GM21360 (cell line): Measurements from ENCODE around the gene RPL39.
"Not testable (repeated sequence)": the region's sequence is repeated elsewhere in the genome, so short reads cannot be mapped to it uniquely, and the experiment has no call there.

ENCODE experiments used
- ATAC-seq: cut with Tn5 transposase; IDR thresholded peaks from one replicate; pipeline ENCODE4 v1.9.1; 2021; ENCODE audit warnings: mild to moderate bottlenecking, moderate library complexity; ENCODE audit not compliant: unreplicated experiment

Gene RPL39

DNA sequence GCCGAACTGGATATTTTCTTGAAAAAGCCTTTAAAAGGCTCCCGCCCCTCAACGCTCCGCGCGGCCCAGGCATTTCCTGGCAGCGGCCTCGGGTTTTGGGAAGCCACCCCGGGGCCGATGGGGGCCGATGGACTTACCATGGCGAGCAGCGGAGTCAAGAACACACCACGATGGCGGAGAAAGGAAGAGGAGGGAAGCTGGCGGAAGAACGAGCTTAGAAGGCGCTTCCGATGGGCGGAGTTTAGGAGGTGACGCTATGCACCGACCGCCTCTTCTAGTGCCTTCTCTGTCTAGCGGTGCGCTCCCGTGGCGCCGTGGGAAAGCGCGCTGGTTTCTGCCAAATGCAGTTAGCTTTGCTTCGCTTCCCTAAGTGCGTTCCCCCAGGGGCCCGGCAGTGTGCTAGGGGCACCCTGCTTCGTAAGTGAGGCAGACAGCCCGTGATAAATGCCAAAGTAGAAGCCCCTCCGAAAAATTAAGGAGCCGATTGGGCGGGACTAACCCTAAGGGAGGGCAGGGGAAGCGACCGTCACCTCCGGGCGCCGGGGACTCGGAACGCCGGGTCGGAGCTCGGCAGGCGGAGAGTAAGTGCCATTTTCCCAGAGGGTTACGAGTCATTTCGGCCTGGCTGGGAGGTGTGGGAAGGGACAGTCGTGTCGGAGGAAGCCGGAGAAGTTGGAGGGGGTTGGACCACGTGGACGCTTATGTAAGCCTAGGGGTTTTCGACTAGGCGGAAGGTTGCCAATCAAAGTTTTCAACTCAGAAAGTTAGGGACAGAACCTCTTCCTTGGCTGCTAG is at the start of gene RPL39:
RPL39 (minus strand) TSS at position 194 of the 795 bp plus-strand sequence; CDS start at position 140, 54 bp downstream.
- ATAC-seq, result peak; percentile 77

DNA sequence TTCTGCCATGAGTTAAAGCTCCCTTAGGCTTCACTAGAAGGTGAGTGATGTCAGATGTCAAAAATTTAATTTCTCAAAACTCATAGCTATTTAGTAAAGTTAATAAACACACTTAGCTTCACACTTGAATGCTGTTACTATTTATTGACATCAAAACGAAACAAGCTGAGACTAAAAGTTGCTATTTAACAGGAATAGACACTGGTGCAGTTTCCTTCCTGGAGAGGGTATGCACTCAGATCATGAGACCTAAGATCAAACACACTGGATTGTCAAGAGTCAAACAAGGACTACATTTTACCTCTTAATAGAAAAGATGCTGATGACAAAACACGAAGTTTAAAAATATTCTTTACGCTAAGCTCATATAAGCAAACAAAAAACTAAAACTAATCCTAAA is 42.5 kb upstream of the RPL39 start:
- no peak for ATAC-seq

DNA sequence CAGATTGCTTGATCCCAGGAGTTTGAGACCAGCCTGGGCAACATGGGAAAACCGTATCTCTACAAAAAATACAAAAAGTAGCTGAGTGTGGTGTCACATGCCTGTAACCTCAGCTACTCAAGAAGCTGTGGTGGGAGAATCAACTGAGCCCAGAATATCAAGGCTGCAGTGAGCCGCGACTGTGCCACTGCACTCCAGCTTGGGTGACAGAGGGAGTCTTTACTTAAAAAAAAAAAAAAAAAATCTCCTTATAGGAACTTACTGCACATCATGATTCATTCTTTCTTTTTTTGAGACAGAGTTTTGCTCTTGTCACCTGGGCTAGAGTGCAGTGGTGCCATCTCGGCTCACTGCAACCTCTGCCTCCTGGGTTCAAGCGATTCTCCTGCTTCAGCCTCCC is 37.0 kb upstream of the RPL39 start:
- ATAC-seq, result no peak

DNA sequence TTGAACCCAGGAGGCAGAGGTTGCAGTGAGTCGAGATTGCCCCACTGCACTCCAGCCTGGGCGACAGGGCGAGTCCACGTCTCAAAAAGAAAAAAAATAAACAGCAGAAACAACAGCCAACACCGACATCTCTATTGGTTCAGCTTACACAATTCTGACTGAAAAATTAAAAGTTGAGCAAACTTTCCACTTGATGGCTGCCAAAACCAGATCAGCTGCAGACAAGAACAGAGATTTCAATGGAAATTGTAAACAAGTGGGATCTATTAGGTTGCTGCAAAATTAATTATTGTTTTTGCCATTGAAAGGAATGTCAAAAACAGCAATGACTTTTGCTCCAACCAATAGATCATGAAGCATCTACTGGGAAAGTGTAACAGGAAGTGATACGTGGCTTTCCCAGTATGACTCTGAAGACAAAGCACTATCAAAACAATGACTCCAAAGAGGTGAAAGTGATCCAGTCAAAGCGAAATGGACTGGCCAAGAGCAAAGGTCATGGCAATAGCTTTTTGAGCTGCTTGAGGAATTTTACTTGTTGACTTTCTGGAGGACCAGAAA is 35.0 kb upstream of the RPL39 start:
- no peak for ATAC-seq

DNA sequence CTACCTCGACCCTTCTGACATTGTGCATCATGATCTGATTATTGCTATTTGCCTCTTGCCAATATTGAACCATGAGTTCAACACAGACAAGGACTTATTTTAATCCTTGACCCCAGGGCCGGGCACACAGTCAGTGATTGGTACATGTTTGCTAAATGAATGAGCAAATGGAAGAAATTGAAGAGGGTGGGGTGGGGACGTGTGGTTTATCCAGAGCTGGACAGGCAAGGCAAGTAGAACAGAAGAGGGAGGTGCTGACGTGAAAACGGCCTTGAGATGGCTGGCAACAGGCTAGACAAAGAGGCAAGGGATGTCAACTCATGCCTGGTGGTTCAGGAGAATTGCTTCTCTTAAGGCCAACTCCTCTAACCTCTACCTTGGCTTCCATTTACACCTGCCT is 32.8 kb upstream of the RPL39 start:
- not testable (repeated sequence) for ATAC-seq

DNA sequence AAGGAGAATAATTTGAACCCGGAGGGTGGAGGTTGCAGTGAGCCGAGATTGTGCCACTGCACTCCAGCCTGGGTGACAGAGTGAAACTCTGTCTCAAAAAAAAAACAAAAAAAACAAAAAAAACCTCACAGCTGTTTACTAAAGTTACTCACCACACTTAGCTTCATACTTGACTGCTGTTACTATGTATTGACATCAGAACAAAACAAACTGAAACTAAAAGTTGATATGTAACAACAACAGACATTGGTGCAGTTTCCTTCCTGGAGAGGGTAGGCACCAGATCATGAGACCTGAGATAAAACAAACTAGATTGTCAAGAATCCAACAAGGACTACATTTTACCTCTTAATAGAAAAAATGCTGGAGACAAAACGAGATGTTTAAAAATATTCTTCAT is 30.3 kb upstream of the RPL39 start:
- peak; percentile 94 for ATAC-seq

DNA sequence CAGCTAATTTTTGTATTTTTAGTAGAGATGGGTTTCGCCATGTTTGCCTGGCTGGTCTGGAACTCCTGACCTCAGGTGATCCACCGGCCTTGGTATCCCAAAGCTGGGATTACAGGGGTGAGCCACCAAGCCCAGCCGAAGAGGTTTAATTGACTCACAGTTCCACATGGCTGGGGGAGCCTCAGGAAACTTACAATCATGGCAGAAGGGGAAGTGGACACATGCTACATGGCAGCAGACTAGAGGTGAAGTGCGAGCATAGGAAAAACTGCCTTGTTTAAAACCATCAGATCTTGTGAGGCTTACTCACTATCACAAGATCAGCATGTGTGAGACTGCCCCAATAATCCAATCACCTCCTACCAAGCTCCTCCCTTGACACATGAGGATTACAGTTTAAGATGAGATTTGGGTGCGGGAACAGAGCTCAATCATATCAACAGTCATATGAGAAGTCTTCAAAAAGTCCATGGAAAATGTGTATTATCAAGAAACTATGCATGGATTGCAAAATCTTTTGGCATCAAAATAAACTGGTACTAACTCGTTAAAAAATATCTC is 25.8 kb upstream of the RPL39 start:
- ATAC-seq, result no peak

DNA sequence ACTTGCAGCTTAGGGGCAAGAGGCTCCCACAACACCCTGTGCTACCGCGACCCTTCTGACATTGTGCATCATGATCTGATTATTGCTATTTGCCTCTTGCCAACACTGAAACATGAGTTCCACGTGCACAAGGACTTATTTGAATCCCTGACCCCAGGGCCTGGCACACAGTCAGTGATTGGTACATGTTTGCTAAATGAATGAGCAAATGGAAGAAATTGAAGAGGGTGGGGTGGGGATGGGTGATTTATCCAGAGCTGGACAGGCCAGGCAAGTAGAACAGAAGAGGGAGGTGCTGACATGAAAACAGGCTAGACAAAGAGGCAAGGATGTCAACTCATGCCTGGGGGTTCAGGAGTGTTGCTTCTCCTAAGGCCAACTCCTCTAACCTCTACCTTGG is 24.9 kb upstream of the RPL39 start:
- no peak for ATAC-seq

DNA sequence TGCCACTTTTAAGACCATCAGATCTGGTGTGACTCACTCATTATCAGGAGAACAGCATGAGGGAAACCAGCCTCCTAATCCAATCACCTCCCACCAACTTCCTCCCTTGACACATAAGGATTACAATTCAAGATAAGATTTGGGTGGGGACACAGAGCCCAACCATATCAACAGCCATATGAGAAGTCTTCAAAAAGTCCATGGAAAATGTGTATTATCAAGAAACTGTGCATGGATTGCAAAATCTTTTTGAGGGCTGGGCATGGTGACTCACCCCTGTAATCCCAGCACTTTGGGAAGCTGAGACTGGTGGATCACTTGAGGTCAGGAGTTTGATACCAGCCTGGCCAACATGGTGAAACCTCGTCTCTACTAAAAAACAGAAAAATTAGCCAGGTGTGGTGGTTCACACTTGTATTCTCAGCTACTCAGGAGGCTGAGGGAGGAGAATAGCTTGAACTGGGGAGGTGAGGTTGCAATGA is 17.8 kb upstream of the RPL39 start:
- no peak for ATAC-seq

DNA sequence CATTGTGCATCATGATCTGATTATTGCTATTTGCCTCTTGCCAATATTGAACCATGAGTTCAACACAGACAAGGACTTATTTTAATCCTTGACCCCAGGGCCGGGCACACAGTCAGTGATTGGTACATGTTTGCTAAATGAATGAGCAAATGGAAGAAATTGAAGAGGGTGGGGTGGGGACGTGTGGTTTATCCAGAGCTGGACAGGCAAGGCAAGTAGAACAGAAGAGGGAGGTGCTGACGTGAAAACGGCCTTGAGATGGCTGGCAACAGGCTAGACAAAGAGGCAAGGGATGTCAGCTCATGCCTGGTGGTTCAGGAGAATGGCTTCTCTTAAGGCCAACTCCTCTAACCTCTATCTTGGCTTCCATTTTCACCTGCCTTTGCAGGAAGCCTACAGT is 17.0 kb upstream of the RPL39 start:
- not testable (repeated sequence) for ATAC-seq

DNA sequence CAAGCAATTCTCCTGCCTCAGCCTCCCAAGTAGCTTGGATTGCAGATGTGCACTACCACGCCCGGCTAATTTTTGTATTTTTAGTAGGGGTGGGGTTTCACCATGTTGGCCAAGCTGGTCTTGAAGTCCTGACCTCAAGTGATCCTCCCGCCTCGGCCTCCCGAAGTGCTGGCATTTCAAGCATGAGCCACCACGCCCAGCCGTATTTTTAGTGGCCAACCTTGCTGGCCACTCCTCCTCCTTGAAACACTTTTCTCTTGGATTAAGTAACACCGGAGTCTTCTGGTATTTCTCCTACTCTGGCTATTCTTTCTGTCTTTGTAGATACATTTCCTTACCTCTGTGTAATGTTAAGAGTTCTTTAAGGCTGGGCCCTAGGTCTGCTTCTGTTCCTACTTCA is 11.1 kb upstream of the RPL39 start:
- no peak for ATAC-seq

DNA sequence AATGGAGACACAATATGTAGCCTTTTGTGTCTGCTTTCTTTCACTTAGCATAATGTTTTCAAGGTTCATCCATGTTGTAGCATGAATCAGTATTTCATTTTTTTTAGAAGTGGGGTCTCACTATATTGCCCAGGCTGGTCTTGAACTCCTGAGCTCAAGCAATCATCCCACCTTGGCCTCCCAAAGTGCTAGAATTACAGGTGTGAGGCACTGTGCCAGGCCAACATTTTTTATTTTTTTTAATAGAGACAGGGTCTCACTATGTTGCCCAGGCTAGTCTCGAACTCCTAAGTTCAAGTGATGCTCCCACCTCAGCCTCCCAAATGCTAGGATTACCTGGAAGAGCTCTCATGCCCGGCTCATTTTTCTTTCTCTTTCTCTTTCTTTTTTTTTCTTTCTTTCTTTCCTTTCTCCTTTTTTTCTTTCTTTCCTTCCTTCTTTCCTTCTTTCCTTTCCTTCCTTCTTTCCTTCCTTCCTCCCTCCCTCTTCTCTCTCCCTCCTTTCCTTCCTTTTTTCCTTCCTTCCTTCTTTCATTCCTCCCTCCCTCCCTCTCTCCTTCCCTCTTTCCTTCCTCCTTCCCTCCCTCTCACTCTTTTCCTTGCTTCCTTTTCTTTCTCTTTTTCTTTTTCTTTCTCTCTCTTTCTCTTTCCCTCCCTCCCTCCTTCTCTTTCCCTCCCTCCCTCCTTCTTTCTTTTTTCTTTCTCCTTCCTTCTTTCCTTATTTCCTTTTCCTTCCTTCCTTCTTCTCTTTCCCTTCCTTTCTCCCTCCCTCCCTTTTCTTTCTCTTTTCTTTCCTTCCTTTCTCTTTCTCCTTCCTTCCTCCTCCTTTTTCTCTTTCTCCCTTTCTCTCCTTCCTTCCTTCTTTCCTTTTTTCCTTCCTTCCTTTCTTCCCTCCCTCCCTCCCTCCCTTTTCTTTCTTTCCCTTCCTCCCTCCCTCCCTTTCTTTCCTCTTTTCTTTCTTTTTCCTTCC is 10.1 kb upstream of the RPL39 start:
- no peak for ATAC-seq

DNA sequence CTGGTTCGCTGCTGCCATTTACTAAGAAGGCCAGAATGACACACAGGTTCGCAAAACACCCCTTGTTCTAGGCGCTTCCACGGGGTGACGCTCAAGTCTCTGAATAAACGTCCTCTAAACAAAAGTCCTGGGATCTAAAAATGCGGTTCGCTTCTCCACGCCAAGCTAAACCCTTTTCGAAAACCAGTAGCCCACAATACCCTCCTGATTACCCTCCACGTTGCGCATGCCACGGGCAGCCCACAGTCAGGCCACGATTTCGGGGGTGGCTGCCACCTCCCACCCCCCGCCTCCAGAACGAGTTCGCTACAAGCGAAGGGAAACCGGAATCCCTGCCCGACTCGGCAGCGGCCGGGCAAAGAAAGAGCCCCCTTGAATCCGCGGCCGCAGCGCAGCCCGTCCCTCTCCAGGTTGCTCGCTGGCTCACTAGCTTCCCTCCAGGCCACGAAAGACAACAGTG is 423 bp downstream of the RPL39 start:
- peak; percentile 8 for ATAC-seq

DNA sequence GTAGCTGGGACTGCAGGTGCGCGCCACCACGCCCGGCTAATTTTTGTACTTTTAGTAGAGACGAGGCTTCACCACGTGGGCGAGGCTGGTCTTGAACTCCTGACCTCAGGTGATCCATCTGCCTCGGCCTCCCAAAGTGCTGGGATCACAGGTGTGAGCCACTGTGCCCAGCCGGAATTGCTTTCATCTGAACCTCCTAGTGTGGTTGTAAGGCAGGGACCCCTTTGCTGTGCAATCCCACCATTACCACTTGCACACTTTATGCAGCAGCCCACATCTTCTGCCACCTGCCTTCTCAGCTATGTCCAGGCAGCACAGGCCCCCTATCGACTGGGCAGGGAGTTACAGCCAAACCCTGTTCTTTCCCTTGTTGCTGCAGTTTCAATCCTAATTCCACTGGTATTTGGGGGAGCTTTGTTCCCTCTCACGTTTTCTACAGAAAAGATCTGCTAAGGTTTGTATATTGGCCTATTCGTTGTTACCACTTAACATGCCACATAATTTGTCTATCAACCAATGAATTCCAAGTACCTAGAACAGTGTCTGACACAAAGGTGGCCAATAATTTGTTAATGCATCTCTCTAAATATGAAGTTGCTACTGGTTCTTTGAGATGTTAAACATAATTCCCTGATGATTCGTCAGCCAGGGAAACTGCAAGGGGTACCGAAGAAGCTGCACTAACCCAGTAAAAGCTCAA is 6.5 kb downstream of the RPL39 start:
- peak; percentile 71 for ATAC-seq

DNA sequence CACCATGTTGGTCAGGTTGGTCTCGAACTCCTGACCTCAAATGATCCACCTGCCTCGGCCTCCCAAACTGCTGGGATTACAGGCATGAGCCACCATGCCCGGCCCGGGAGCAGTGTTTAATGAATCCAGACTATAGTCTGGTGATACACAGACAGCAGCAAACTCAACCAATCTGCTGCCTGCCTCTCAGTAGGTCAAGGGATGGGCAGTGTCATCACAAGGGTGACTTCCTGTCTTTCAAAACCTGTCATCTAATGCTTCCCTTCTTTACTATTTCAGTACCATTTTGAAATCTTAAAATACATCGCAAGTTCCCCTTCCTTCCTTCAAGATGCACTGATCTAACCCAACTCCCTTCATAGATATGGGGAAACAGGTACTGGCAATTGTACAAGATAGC is 8.4 kb downstream of the RPL39 start:
- ATAC-seq, result no peak

DNA sequence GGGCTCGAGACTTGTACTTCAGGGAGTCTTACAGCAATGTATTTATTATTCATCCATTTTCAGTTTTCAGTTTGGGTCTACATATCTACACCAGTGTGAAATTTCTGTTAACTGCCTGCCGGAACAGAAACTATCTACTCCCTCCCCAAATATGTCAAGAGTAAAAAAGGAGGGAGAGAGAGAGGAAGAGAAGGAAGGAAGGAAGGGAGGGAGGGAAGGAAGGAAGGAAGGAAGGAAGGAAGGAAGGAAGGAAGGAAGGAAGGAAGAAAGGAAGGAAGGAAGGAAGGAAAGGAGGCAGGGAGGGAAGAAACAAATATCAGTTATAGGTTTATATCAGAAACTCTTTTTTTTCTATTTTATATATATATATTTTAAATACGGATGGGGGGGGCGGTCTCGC is 12.6 kb downstream of the RPL39 start:
- ATAC-seq, result no peak

DNA sequence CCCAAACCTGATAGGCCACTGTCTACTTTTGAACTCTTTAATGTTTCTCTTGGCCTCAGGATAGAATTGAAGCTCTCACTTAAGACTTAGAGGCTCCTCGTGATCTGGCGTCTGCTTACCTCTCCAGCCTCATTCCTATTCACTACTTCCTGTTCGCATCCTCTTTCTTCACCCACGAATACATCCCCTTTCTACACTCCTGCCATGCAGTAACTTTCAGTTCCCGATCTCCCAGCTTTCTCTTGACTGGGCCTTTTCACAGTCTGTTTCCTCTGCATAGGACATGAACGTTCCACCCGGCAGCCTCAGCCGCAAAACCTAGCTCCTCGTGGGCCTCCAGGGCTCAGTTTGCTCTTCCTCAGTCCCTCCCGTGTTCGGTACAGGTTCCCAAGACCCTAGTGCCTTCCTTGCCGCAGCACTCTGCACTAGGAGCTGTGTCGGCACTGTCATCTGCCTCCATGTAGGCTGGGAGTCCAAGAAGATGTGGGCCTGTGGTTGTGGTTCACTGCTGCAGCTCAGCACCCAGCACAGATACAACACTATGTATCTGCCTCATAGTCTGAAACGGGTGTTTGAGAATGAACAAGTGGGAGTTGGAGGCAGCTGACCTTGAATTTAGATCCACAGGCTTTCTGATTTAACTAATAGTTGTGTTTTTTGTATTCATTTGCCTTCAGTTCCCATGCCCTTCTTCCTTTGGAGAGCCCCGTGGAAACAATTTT is 15.8 kb downstream of the RPL39 start:
- no peak for ATAC-seq

DNA sequence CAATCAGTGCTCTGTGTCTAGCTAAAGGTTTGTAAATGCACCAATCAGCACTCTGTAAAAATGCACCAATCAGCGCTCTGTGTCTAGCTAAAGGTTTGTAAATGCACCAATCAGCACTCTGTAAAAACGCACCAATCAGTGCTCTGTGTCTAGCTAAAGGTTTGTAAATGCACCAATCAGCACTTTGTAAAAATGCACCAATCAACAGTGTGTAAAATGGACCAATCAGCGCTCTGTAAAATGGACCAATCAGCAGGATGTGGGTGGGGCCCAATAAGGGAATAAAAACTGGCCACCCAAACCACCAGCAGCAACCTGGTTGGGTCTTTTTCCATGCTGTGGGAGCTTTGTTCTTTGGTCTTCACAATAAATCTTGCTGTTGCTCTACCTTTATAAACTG is 22.0 kb downstream of the RPL39 start:
- ATAC-seq, result not testable (repeated sequence)

DNA sequence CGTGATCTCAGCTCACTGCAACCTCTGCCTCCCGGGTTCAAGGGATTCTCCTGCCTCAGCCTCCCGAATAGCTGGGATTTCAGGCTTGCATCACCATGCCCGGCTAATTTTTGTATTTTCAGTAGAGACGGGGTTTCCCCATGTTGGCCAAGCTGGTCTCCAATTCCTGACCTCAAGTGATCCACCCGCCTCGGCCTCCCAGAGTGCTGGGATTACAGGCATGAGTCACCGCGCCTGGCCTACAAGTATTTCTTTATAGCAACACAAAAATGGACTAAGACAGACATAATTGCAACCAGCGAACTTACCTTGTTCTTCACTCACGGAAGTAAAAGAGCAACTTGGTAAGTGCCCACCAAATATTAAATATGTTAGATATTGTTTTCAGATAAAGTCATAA is 23.0 kb downstream of the RPL39 start:
- not testable (repeated sequence) for ATAC-seq
